ENCODE measurements around the gene CGB2. TPM values are rescaled to one million over a fixed set of nuclear protein-coding genes. Genes with fewer than 3 reads are reported as not detected.

The CGB2 gene
- not detected in 2 replicates for total RNA-seq

GRCh38 chr19:49031642-49032301, at the start of gene CGB2:
CGB2 (plus strand) TSS chr19:49031890; CDS start chr19:49032096, 206 bp downstream.

GRCh38 chr19:48993175-48994034, 38.3 kb upstream of the CGB2 start, which contains the start of the genes GYS1 and RUVBL2:
GYS1 (minus strand) TSS chr19:48993309; CDS start chr19:48993112, 197 bp downstream.
RUVBL2 (plus strand) TSS chr19:48993887; CDS start chr19:48993912, 25 bp downstream.

GRCh38 chr19:49017041-49017665, 14.5 kb upstream of the CGB2 start, which contains the start of gene LHB:
LHB (minus strand) TSS chr19:49017091; CDS start chr19:49017081, 10 bp downstream.

GRCh38 chr19:49024233-49024632, 7.5 kb upstream of the CGB2 start, which contains the start of gene CGB3:
CGB3 (minus strand) TSS chr19:49024333; CDS start chr19:49023971, 362 bp downstream.

GRCh38 chr19:49036815-49037214, 5.1 kb downstream of the CGB2 start, which contains the start of gene CGB1:
CGB1 (minus strand) TSS chr19:49036895; CDS start chr19:49036711, 184 bp downstream.

GRCh38 chr19:49043548-49043947, 11.9 kb downstream of the CGB2 start, which contains the start of gene CGB5:
CGB5 (plus strand) TSS chr19:49043848; CDS start chr19:49044210, 362 bp downstream.

GRCh38 chr19:49049011-49049410, 17.3 kb downstream of the CGB2 start, which contains the start of gene CGB8:
CGB8 (minus strand) TSS chr19:49049111; CDS start chr19:49048739, 372 bp downstream.

GRCh38 chr19:49057636-49058234, 26.0 kb downstream of the CGB2 start, which contains the start of gene CGB7:
CGB7 (minus strand) TSS chr19:49057749; CDS start chr19:49055375, 2,374 bp downstream.

GRCh38 chr19:49064768-49065611, 33.3 kb downstream of the CGB2 start, which contains the start of gene NTF4:
NTF4 (minus strand) TSS chr19:49064818; CDS start chr19:49061997, 2,821 bp downstream.

Small RNA genes within 50 kb of the gene (small RNA-seq; reads per million reads assigned to genes)
- gene MIR6798 (not detected), gene RN7SL708P (not detected)

Other genes with a start within 250 kb of the CGB2 start
- 15.7 and 22.6 TPM in 2 replicates for gene BCAT2, start 220.9 kb upstream of the CGB2 start, total RNA-seq
- 3.8 and 20.4 TPM in 2 replicates for gene HSD17B14, start 195.4 kb upstream of the CGB2 start, total RNA-seq
- 1.2 and 3.9 TPM in 2 replicates for gene PLEKHA4, start 163.3 kb upstream of the CGB2 start, total RNA-seq
- 28.7 and 75.8 TPM in 2 replicates for gene PPP1R15A, start 159.5 kb upstream of the CGB2 start, total RNA-seq
- gene TULP2, start 133.1 kb upstream of the CGB2 start, total RNA-seq: 0.22 and 0.79 TPM in 2 replicates
- gene NUCB1, start 131.6 kb upstream of the CGB2 start, total RNA-seq: 169 and 326 TPM in 2 replicates
- gene DHDH, start 98.2 kb upstream of the CGB2 start, total RNA-seq: 1.2 TPM in 1 of 2 replicates, not detected in the other
- 41.6 and 99.3 TPM in 2 replicates for gene BAX, start 77.0 kb upstream of the CGB2 start, total RNA-seq
- gene FTL, start 66.6 kb upstream of the CGB2 start, total RNA-seq: 1,769 and 2,040 TPM in 2 replicates
- gene GYS1, start 38.6 kb upstream of the CGB2 start, total RNA-seq: 66.0 and 128 TPM in 2 replicates
- 108 and 286 TPM in 2 replicates for gene RUVBL2, start 38.0 kb upstream of the CGB2 start, total RNA-seq
- gene LHB, start 14.8 kb upstream of the CGB2 start, total RNA-seq: not detected in 2 replicates
- not detected in 2 replicates for gene CGB3, start 7.6 kb upstream of the CGB2 start, total RNA-seq
- gene CGB1, start 5.0 kb downstream of the CGB2 start, total RNA-seq: not detected in 2 replicates
- gene CGB5, start 12.0 kb downstream of the CGB2 start, total RNA-seq: 0.39 TPM in 1 of 2 replicates, not detected in the other
- 0.39 and 2.3 TPM in 2 replicates for gene CGB8, start 17.2 kb downstream of the CGB2 start, total RNA-seq
- gene CGB7, start 25.9 kb downstream of the CGB2 start, total RNA-seq: 2.2 and 4.7 TPM in 2 replicates
- 6.7 and 20.8 TPM in 2 replicates for gene NTF4, start 32.9 kb downstream of the CGB2 start, total RNA-seq
- gene KCNA7, start 40.8 kb downstream of the CGB2 start, total RNA-seq: under 0.01 TPM in 1 of 2 replicates, not detected in the other
- gene SNRNP70, start 53.6 kb downstream of the CGB2 start, total RNA-seq: 147 and 205 TPM in 2 replicates
- 5.1 and 13.0 TPM in 2 replicates for gene LIN7B, start 82.5 kb downstream of the CGB2 start, total RNA-seq
- gene C19orf73, start 87.3 kb downstream of the CGB2 start, total RNA-seq: 1.2 and 1.3 TPM in 2 replicates
- 8.1 and 10.2 TPM in 2 replicates for gene PPFIA3, start 87.7 kb downstream of the CGB2 start, total RNA-seq
- 0.11 and 0.39 TPM in 2 replicates for gene HRC, start 123.5 kb downstream of the CGB2 start, total RNA-seq
- gene TRPM4, start 125.9 kb downstream of the CGB2 start, total RNA-seq: 35.0 and 36.5 TPM in 2 replicates

Measured in placental epithelial cell (primary cell).